ENCODE results near the gene SLC39A3. TPM values are rescaled to one million over a fixed set of nuclear protein-coding genes. Genes with fewer than 3 reads are reported as not detected.

Gene SLC39A3
- total RNA-seq, 1 experiment from 2014 or later, result 87.4 TPM

- Histone ChIP-seq H3K4me1 (ENCODE audit: insufficient read depth, low read length) (no peaks in the 10 kb centered on the region), H2AFZ (ENCODE audit: low read length) (no peak overlapping the region), H3F3A (ENCODE audit: low read length, unreplicated experiment) (no peaks in the 10 kb centered on the region), H3K36me3 (ENCODE audit: low read depth, low read length) (no peaks in the 10 kb centered on the region; the same call in 1 of the 2 replicates), H3K27ac (ENCODE audit: low read length) (no peak overlapping the region), H3K9me3 (ENCODE audit: low read length) (no peaks in the 10 kb centered on the region), H3K4me3 (ENCODE audit: low read length) (no peak overlapping the region), H4K20me1 (ENCODE audit: low read length) (no peaks in the 10 kb centered on the region), H3K27me3 (ENCODE audit: low read length) (no peaks in the 10 kb centered on the region), H3K9me2 (replicated peaks; ENCODE audit: low read length) (no peaks in the 10 kb centered on the region), H3K9ac (ENCODE audit: low read length) (no peak overlapping the region), H3K4me2 (ENCODE audit: low read length) (no peak overlapping the region), H3K79me2 (ENCODE audit: low read length) (no peaks in the 10 kb centered on the region)
- CTCF ChIA-PET, result no interaction called here
- intact Hi-C loops (cut with micrococcal nuclease), result no loop called here
- POLR2A ChIA-PET (ENCODE audit: unreplicated experiment), result no interaction called here
- ATAC-seq (no peak), DNase-seq (no peak)
- no peak for TF ChIP-seq EZH2 (IDR thresholded peaks at IDR 0.05; ENCODE audit: low read length, unreplicated experiment)
- TF ChIP-seq EZH2phosphoT487 (IDR thresholded peaks at IDR 0.05; ENCODE audit: borderline replicate concordance, low read length), result no peak
- no peak for TF ChIP-seq CTCF (conservative IDR thresholded peaks at IDR 0.05; ENCODE audit: low read depth, low read length)
- BruUV-seq (replicated peaks), result no TSS peak
Measured at GRCh38 chr19:2755811-2756210, 16.0 kb upstream of the SLC39A3 start.

- CTCF ChIA-PET, result no interaction called here
Measured at GRCh38 chr19:2755448-2755705, 15.6 kb upstream of the SLC39A3 start.

More at GRCh38 chr19:2755448-2755705, 15.6 kb upstream of the SLC39A3 start:
- Histone ChIP-seq H2AFZ (ENCODE audit: low read length) (no peak overlapping the region), H3K9me2 (replicated peaks; ENCODE audit: low read length) (no peaks in the 10 kb centered on the region), H3F3A (ENCODE audit: low read length, unreplicated experiment) (no peaks in the 10 kb centered on the region), H3K27me3 (ENCODE audit: low read length) (no peaks in the 10 kb centered on the region), H3K4me2 (ENCODE audit: low read length) (no peak overlapping the region), H3K79me2 (ENCODE audit: low read length) (no peaks in the 10 kb centered on the region), H3K9me3 (ENCODE audit: low read length) (no peaks in the 10 kb centered on the region), H4K20me1 (ENCODE audit: low read length) (no peaks in the 10 kb centered on the region), H3K4me1 (ENCODE audit: insufficient read depth, low read length) (no peaks in the 10 kb centered on the region), H3K27ac (ENCODE audit: low read length) (no peak overlapping the region), H3K36me3 (ENCODE audit: low read depth, low read length) (no peaks in the 10 kb centered on the region; the same call in 1 of the 2 replicates), H3K4me3 (ENCODE audit: low read length) (no peak overlapping the region), H3K9ac (ENCODE audit: low read length) (no peak overlapping the region)
- POLR2A ChIA-PET (ENCODE audit: unreplicated experiment), result no interaction called here
- DNase-seq, result no peak
- TF ChIP-seq EZH2phosphoT487 (IDR thresholded peaks at IDR 0.05; ENCODE audit: borderline replicate concordance, low read length), result no peak
- TF ChIP-seq EZH2 (IDR thresholded peaks at IDR 0.05; ENCODE audit: low read length, unreplicated experiment), result no peak
- TF ChIP-seq CTCF (conservative IDR thresholded peaks at IDR 0.05; ENCODE audit: low read depth, low read length), result no peak
- BruUV-seq (replicated peaks), result no TSS peak
- intact Hi-C loops (cut with micrococcal nuclease), result no loop called here
- no peak for ATAC-seq
